Right lobe of liver (tissue), 4 donors: ENCODE data around the gene SCTR.

Experiments
- POLR2A ChIP-seq: fragments of 450-650 bp; IDR thresholded peaks from one replicate; pipeline ENCODE4 v1.6.1; 2017; ENCODE audit warnings: antibody characterized with exemption, mild to moderate bottlenecking
- TF ChIP-seq, protein P1 (sequence below), 4 donors: fragments of 200-600 bp in 3 of 4; fragments of 450-650 bp in 1 of 4; IDR thresholded peaks; one replicate each; pipeline versions ENCODE4 v1.5.1 to v1.8.0; 2016 to 2022; ENCODE audit warnings: antibody characterized with exemption in 4 of 4, mild to moderate bottlenecking in 2 of 4
- donor health status: DM: no; HTN: no; CAD: no.
- donor health status: DM: no; HTN: no; CAD: no.
- donor health status: DM: no; HTN: yes; CAD: no.

DNA sequence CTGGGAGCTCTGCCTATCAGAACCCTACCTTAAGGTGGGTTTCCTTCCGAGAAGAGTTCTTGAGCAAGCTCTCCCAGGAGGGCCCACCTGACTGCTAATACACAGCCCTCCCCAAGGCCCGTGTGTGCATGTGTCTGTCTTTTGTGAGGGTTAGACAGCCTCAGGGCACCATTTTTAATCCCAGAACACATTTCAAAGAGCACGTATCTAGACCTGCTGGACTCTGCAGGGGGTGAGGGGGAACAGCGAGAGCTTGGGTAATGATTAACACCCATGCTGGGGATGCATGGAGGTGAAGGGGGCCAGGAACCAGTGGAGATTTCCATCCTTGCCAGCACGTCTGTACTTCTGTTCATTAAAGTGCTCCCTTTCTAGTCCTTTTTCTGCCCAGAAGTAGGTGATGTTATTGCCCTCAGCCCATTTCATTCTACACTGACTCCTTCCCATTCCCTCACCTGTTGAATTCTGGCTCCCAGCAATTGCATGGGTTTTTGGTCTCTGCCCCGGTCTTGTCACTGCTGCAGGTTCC is 86.1 kb downstream of the SCTR start:
- no peak for TF ChIP-seq POLR2A
- TF ChIP-seq, protein P1, sequence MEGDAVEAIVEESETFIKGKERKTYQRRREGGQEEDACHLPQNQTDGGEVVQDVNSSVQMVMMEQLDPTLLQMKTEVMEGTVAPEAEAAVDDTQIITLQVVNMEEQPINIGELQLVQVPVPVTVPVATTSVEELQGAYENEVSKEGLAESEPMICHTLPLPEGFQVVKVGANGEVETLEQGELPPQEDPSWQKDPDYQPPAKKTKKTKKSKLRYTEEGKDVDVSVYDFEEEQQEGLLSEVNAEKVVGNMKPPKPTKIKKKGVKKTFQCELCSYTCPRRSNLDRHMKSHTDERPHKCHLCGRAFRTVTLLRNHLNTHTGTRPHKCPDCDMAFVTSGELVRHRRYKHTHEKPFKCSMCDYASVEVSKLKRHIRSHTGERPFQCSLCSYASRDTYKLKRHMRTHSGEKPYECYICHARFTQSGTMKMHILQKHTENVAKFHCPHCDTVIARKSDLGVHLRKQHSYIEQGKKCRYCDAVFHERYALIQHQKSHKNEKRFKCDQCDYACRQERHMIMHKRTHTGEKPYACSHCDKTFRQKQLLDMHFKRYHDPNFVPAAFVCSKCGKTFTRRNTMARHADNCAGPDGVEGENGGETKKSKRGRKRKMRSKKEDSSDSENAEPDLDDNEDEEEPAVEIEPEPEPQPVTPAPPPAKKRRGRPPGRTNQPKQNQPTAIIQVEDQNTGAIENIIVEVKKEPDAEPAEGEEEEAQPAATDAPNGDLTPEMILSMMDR (IDR thresholded peaks at IDR 0.05) = no peak
